ENCODE results near the gene TEF. TPM values are rescaled to one million over a fixed set of nuclear protein-coding genes. Genes with fewer than 3 reads are reported as not detected.
A peak's percentile ranks its signal among the peaks of the same experiment; 100 is the strongest.

Gene TEF
- total RNA-seq, 2 experiments from 2014 or later, result 1.4 to 2.0 TPM

DNA sequence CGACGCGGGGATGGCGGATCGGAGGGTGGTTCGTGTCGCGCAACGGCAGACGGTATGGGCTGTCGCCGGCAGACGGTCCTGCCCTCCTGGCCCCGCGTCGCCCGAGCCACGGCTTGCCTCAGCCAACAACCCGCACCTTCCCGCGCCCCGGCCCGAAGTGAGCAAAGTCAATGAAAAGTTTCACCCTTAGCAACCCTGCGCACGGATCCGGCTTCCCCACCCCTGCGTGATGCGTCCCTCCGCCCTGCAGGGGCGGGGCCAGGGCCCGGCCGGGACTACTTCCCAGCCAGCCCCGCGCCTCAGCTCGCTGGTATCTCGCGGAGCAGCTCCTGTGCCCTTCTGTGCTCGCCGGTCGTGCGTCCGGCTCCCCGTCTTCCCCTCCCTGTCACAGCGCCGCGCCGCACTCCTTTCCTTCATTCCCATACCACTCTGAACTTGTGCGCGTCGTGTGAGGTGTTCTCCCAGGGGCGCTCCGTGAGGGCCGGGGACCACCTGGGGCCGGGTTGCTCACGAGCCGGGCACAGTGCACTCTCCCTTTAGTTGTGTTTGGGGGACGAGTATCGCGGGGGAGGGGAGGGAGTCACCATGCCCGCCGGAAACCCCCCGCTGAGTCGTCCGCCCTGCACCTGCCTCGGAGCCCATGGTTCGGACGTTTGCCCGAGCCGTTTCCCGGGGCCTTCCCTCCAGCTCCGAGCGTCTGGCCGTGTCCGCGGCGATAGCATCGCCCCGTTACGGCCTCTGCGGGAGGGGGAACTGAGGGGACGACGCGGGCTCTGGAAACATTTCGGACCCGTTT, 65.1 kb downstream of the TEF start, which contains the start of gene TOB2:
TOB2 (minus strand) TSS at position 163 of the 796 bp plus-strand sequence. CDS start 9,456 bp downstream, outside the sequence.
- DNase-seq (peak; percentile 96), ATAC-seq (peak; percentile 67)
- CTCF ChIA-PET, result interaction anchor here (0.6 to 2.2 kb wide), 8 partner anchors 9 to 220 kb away, joined by 3 to 9 read pairs (median 3); partner anchors contain the start of genes ACO2 and PHF5A
- peak within 1 kb of the TSS; percentile 96 for H3K27ac Mint-ChIP-seq
- H3K9me3 Mint-ChIP-seq (ENCODE audit: low read depth), result no peaks in the 10 kb centered on the region
- no peaks in the 10 kb centered on the region for H3K27me3 Mint-ChIP-seq
- peak within 1 kb of the TSS; percentile 96 for H3K4me3 Mint-ChIP-seq
- H3K4me1 Mint-ChIP-seq, result peaks cover 24% of the 10 kb centered on the region
- H3K36me3 Mint-ChIP-seq, result peaks cover 12% of the 10 kb centered on the region

DNA sequence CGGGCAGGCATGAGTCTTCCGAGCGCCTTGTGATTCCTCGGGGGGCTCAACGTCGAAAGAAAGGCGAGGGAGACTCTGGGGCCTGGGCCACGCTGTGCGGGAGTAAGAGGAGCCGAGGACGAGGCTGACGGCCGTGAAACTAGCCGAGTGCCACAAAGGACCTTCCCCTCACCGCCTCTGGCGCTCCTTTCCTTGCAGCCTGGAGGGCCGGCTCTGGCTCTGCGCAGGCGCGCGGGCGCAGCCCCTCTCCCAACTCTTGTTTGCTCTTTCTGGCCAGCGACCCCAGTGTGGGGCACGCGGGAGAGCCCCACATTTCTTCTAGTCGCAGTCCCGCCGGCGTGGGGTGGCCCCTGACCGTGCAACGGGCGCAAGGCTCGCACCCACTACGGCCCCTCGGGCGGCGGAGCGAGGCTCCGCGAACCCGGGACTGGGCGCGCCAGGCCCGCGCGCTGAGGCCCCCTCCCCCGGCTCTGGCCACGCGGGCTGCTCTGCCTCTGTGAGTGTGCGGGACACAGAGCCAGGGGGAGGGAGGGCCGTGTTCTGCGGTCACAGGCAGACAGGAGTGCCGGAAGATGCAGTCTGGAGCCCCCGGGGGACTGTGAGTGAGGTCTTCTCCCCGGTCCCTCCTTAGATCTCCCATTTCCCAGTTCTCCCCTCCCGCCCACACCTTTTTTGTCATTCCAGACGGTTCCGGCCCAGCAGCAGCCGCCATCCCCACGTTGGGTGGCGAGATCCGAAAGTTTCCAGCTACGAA, 65.9 kb downstream of the TEF start:
- peak overlapping the region; percentile 96 for H3K4me3 Mint-ChIP-seq

DNA sequence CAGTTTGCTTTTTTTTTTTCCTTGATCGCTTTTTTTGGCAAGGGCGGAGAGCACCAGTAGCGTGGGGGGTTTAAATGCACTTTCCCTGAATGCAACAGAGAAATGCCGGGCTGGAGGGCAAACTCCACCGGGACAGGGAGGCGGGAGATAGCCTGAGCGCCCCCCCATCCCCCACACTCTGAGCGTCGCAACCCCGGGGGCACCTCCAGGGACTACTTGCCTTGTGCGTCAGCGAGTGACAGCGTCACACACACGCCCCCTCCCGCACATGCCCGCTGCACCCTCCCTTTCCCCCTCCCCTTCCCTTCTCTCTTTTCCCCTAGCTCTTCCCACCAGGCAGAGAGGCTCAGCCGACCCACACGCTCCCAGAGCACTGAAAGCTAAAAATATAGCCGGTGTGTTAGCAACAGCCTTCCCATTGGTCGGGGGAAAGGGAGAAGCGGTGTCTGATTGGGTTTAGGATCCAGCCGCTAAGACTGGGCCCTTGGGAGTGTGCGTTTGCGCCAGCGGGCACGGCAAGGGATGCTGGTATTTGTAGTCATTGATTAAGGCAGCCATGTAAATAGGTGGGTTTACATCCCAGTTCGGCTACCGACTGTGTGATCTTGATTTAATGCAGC, 66.6 kb downstream of the TEF start:
- DNase-seq, result peak; percentile 97
- no peaks in the 10 kb centered on the region for H3K27me3 Mint-ChIP-seq
- peak overlapping the region; percentile 96 for H3K4me3 Mint-ChIP-seq
- H3K36me3 Mint-ChIP-seq, result peaks cover 4% of the 10 kb centered on the region
- H3K9me3 Mint-ChIP-seq (ENCODE audit: low read depth), result no peaks in the 10 kb centered on the region
- CTCF ChIA-PET, result interaction anchor here (1.0 to 1.7 kb wide), 5 partner anchors 16 to 96 kb away, joined by 3 to 8 read pairs (median 5); partner anchors contain the start of genes ACO2, PHF5A and POLR3H
- H3K27ac Mint-ChIP-seq, result peak overlapping the region; percentile 96
- ATAC-seq, result peak; percentile 69
- peaks cover 13% of the 10 kb centered on the region for H3K4me1 Mint-ChIP-seq

More for the DNA sequence above, 65.9 kb downstream of the TEF start:
- ATAC-seq (peak; percentile 9), DNase-seq (peak; percentile 74)
- Mint-ChIP-seq H3K27me3 (no peaks in the 10 kb centered on the region), H3K9me3 (ENCODE audit: low read depth) (no peaks in the 10 kb centered on the region), H3K36me3 (peaks cover 9% of the 10 kb centered on the region), H3K27ac (peak overlapping the region; percentile 96), H3K4me1 (peaks cover 19% of the 10 kb centered on the region)
- CTCF ChIA-PET, result interaction anchor here (1.0 to 1.7 kb wide), 7 partner anchors 17 to 96 kb away, joined by 3 to 8 read pairs (median 4); partner anchors contain the start of genes ACO2, PHF5A and POLR3H

Other genes with a start within 250 kb of the TEF start
- 10 to 100 TPM; 36.6 to 43.4 TPM for gene L3MBTL2, start 176.6 kb upstream of the TEF start, total RNA-seq
- gene CHADL, start 141.0 kb upstream of the TEF start, total RNA-seq, result under 1 TPM; 0.12 to 0.38 TPM
- 100 to 1,000 TPM; 145 to 155 TPM for gene RANGAP1, start 95.8 kb upstream of the TEF start, total RNA-seq
- gene ZC3H7B, start 80.4 kb upstream of the TEF start, total RNA-seq, result 10 to 100 TPM; 56.3 to 62.4 TPM
- 10 to 100 TPM; 38.8 to 45.1 TPM for gene TOB2, start 64.9 kb downstream of the TEF start, total RNA-seq
- 10 to 100 TPM; 54.5 to 75.0 TPM for gene PHF5A, start 86.8 kb downstream of the TEF start, total RNA-seq
- gene ACO2, start 87.2 kb downstream of the TEF start, total RNA-seq, result 10 to 100 TPM; 90.0 to 93.3 TPM
- 10 to 100 TPM; 32.4 to 43.7 TPM for gene POLR3H, start 162.5 kb downstream of the TEF start, total RNA-seq
- gene CSDC2, start 179.1 kb downstream of the TEF start, total RNA-seq, result not detected
- gene PMM1, start 207.9 kb downstream of the TEF start, total RNA-seq, result 10 to 100 TPM; 40.4 to 50.0 TPM
- gene DESI1, start 239.1 kb downstream of the TEF start, total RNA-seq, result 10 to 100 TPM; 52.7 to 64.9 TPM
- 100 to 1,000 TPM; 274 to 359 TPM for gene XRCC6, start 239.4 kb downstream of the TEF start, total RNA-seq

Measured in activated CD8-positive, alpha-beta memory T cell treated with anti-CD3 and anti-CD28 coated beads, Interleukin-2, amount 10 ng/mL, durations not matched to agents 7 days and 5 days (primary cell).